Keratinocyte (primary cell): Measurements from ENCODE around the gene HOXB2. TPM values are rescaled to one million over a fixed set of nuclear protein-coding genes. Genes with fewer than 3 reads are reported as not detected.

Source experiments
- DNase-seq: peaks from one replicate; pipeline ENCODE4 v3.0.0-alpha.2; 2011; ENCODE audit warnings: low read depth, missing footprints, low spot score
- FAIRE-seq: peaks from 2 replicates; lab custom pipeline; 2011; peaks lifted over from hg19 to GRCh38; lab: Jason Lieb, UNC
- H2AFZ ChIP-seq: 2 replicates; pipeline ENCODE4 v1.6.0; 2012; ENCODE audit warnings: low read length, control low read depth, inconsistent platforms; ENCODE audit not compliant: control insufficient read depth
- H3K27ac ChIP-seq: 2 replicates; pipeline ENCODE4 v1.5.1; 2011; ENCODE audit warnings: low read length; ENCODE audit not compliant: control insufficient read depth, insufficient read depth
- H3K27me3 ChIP-seq: 3 replicates; pipeline ENCODE4 v1.6.0; 2011; ENCODE audit warnings: low read length; ENCODE audit not compliant: control insufficient read depth, insufficient read depth; ENCODE audit errors: extremely low read depth
- H3K36me3 ChIP-seq, 2 experiments: 2 replicates in 1 of 2; 3 replicates in 1 of 2; pipeline ENCODE4 v1.5.1; 2011; ENCODE audit warnings: low read length in 2 of 2, mild to moderate bottlenecking in 1 of 2; ENCODE audit not compliant: control insufficient read depth in 2 of 2, insufficient read depth in 2 of 2; ENCODE audit errors: extremely low read depth in 1 of 2
- H3K4me1 ChIP-seq: 3 replicates; pipeline ENCODE4 v1.5.1; 2011; ENCODE audit warnings: low read length; ENCODE audit not compliant: control insufficient read depth, insufficient read depth; ENCODE audit errors: extremely low read depth
- H3K4me2 ChIP-seq: 3 replicates; pipeline ENCODE4 v1.6.0; 2011; ENCODE audit warnings: low read depth, low read length; ENCODE audit not compliant: control insufficient read depth, insufficient read depth; ENCODE audit errors: extremely low read depth
- H3K4me3 ChIP-seq, 3 experiments: fragments of 200-600 bp in 1 of 3; sonication (generic) in 1 of 3; 2 replicates in 2 of 3; 3 replicates in 1 of 3; pipeline ENCODE4 v1.5.1; 2011 to 2016; ENCODE audit warnings: low read length in 3 of 3, mild to moderate bottlenecking in 3 of 3, control low read depth in 2 of 3, inconsistent platforms in 1 of 3, low read depth in 1 of 3, mixed read lengths in 1 of 3, mixed run types in 1 of 3, moderate library complexity in 1 of 3; ENCODE audit not compliant: control insufficient read depth in 2 of 3, insufficient read depth in 2 of 3; ENCODE audit errors: extremely low read depth in 1 of 3
- H3K79me2 ChIP-seq: 2 replicates; pipeline ENCODE4 v1.6.0; 2012; ENCODE audit warnings: low read length; ENCODE audit not compliant: control insufficient read depth, insufficient read depth
- H3K9ac ChIP-seq: 3 replicates; pipeline ENCODE4 v1.6.0; 2011; ENCODE audit warnings: low read length; ENCODE audit not compliant: control insufficient read depth, insufficient read depth; ENCODE audit errors: extremely low read depth
- H3K9me1 ChIP-seq: 3 replicates; pipeline ENCODE4 v1.6.0; 2011; ENCODE audit warnings: low read length; ENCODE audit not compliant: control insufficient read depth, insufficient read depth; ENCODE audit errors: extremely low read depth
- H3K9me3 ChIP-seq: 2 replicates; pipeline ENCODE4 v1.5.1; 2012; ENCODE audit warnings: low read depth, low read length; ENCODE audit not compliant: control insufficient read depth
- H4K20me1 ChIP-seq: 3 replicates; pipeline ENCODE4 v1.6.0; 2011; ENCODE audit warnings: low read length; ENCODE audit not compliant: control insufficient read depth, insufficient read depth; ENCODE audit errors: extremely low read depth
- EZH2 ChIP-seq: IDR thresholded peaks from one replicate; pipeline ENCODE4 v1.6.1; 2012; ENCODE audit warnings: inconsistent platforms, mild to moderate bottlenecking, low read length, moderate library complexity
- dilution Hi-C: fragments of 300-500 bp; cut with MboI; formaldehyde crosslinking; loops from one replicate; pipeline ENCODE4 v1.7.0; 2020; ENCODE audit warnings: low sequenced_read_pairs; ENCODE audit not compliant: extremely low pct_ligation_motif_present
- polyA plus RNA-seq, 5 experiments: library from polyadenylated mRNA; depleted of rRNA in 3 of 5; stranded (reverse) in 3 of 5; stranded (forward) in 1 of 5; unstranded in 1 of 5; fragments of >200 nt; gene quantifications; 1 replicate in 1 of 5; 2 replicates in 3 of 5; 3 replicates in 1 of 5; pipeline versions ENCODE4 v1.2.1 to v1.2.3, GENCODE V29; 2011 to 2012; ENCODE audit warnings: missing spikeins in 2 of 5, low read depth in 1 of 5, low replicate concordance in 1 of 5
- TF ChIP-seq, protein P1 (sequence below), 3 experiments: IDR thresholded peaks in 1 of 3; conservative IDR thresholded peaks in 1 of 3; optimal IDR thresholded peaks in 1 of 3; 2 replicates in 2 of 3; 3 replicates in 1 of 3; pipeline versions ENCODE3 to v1.5.1; 2011; ENCODE audit warnings: low read length in 3 of 3, mild to moderate bottlenecking in 3 of 3, moderate library complexity in 2 of 3, control low read depth in 1 of 3, inconsistent platforms in 1 of 3; ENCODE audit not compliant: insufficient read depth in 2 of 3; ENCODE audit errors: extremely low read depth in 1 of 3

Gene HOXB2
- polyA plus RNA-seq, 1 donor (not counting 4 experiments of a cell fraction or from before 2014, with no cell fraction given) = 3.8 TPM

DNA sequence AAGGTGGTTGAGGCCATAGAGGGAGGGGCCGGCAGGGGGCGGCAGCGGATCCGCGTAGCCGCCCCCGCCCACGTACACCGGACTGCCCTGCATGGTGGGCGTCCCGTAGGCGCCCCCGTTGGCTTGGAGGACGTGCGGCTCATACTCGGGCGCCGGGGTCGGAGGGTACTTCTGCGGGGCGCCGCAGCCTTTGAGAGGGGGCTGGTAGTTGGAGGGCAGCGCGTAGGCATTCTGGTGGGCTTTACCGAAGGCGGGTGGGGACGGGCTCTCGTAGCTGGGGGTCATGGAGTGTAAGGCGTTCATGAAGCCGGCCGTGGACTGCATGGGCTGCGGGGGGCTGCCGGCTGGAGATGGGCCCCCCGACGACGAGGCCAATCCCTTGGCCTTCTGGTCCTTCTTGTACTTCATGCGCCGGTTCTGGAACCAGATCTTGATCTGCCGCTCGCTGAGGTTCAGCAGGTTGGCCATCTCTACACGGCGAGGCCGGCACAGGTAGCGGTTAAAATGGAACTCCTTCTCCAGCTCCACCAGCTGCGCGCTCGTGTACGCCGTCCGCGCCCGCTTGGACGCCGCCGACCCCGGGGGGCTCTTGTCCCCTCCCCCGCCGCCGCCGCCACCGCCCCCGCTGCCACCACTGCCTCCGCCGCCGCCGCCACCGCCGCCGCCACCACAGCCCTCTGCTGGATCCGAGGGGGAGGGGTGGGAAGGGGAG is 5.7 kb upstream of the HOXB2 start:
- H3K27me3 ChIP-seq = peaks cover 21% of the 10 kb centered on the region
- no peak for FAIRE-seq
- H3K9me1 ChIP-seq = no peaks in the 10 kb centered on the region
- no peaks in the 10 kb centered on the region for H3K9me3 ChIP-seq
- H4K20me1 ChIP-seq = no peaks in the 10 kb centered on the region
- H3K36me3 ChIP-seq = peaks cover 0 to 3% of the 10 kb centered on the region in 2 experiments
- H3K4me3 ChIP-seq = no peak overlapping the region
- H3K9ac ChIP-seq = no peak overlapping the region
- no peak for DNase-seq
- H2AFZ ChIP-seq = no peak overlapping the region
- peaks cover 3% of the 10 kb centered on the region for H3K4me1 ChIP-seq
- no peak overlapping the region for H3K4me2 ChIP-seq
- no peaks in the 10 kb centered on the region for H3K79me2 ChIP-seq
- TF ChIP-seq, protein P1, sequence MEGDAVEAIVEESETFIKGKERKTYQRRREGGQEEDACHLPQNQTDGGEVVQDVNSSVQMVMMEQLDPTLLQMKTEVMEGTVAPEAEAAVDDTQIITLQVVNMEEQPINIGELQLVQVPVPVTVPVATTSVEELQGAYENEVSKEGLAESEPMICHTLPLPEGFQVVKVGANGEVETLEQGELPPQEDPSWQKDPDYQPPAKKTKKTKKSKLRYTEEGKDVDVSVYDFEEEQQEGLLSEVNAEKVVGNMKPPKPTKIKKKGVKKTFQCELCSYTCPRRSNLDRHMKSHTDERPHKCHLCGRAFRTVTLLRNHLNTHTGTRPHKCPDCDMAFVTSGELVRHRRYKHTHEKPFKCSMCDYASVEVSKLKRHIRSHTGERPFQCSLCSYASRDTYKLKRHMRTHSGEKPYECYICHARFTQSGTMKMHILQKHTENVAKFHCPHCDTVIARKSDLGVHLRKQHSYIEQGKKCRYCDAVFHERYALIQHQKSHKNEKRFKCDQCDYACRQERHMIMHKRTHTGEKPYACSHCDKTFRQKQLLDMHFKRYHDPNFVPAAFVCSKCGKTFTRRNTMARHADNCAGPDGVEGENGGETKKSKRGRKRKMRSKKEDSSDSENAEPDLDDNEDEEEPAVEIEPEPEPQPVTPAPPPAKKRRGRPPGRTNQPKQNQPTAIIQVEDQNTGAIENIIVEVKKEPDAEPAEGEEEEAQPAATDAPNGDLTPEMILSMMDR (optimal IDR thresholded peaks at IDR 0.05 in 1 of 3, IDR thresholded peaks at IDR 0.05 in 1 of 3, conservative IDR thresholded peaks at IDR 0.05 in 1 of 3; ENCODE audit: extremely low read depth in 1 of 3, insufficient read depth in 2 of 3, low read length in 3 of 3) = peak in 1 of 3 experiments; percentile 20
- TF ChIP-seq EZH2 = no peak
- no peak overlapping the region for H3K27ac ChIP-seq
- dilution Hi-C loops = no loop called here

DNA sequence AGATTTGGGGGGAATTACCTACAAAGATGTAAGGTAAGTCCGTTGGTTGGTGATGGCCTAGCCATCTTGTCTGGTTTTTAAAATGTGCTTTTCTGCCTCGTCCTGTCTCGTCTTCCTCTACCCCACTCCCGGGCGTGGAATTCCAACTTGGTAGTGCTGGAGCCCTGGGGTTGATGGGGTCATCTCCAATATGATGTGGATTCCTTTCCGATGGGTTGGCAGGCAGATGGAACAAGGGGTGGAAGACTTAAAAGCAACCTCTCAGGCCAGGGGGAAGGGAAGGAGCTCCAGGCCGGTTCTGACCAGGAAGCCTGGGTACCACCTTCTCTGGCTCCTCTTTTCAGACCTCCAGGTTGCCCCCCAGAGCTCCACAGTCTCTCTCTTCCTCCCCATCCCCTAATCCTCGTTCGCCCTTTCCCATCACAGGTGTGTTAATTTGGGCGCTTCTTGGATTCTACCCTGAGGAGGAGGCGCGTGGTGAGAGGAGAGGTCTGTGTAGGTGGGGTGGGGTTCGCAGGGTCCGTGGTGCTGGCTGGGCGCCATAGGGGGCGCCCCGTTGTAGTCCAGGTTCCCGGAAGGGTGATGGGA is 5.1 kb upstream of the HOXB2 start:
- dilution Hi-C loops = no loop called here
- Histone ChIP-seq H2AFZ (no peak overlapping the region), H3K4me3 (no peak overlapping the region), H3K27me3 (peaks cover 24% of the 10 kb centered on the region), H4K20me1 (no peaks in the 10 kb centered on the region), H3K9me1 (no peaks in the 10 kb centered on the region), H3K4me1 (peaks cover 5% of the 10 kb centered on the region), H3K27ac (no peak overlapping the region), H3K4me2 (no peak overlapping the region), H3K9me3 (no peaks in the 10 kb centered on the region), H3K9ac (no peak overlapping the region), H3K79me2 (no peaks in the 10 kb centered on the region), H3K36me3 (peaks cover 0 to 3% of the 10 kb centered on the region in 2 experiments)
- no peak for FAIRE-seq
- no peak for DNase-seq
- TF ChIP-seq EZH2 = no peak
- TF ChIP-seq, protein P1 (optimal IDR thresholded peaks at IDR 0.05 in 1 of 3, IDR thresholded peaks at IDR 0.05 in 1 of 3, conservative IDR thresholded peaks at IDR 0.05 in 1 of 3; ENCODE audit: extremely low read depth in 1 of 3, insufficient read depth in 2 of 3, low read length in 3 of 3) = no peak
